H9 (cell line): Measurements from ENCODE around the gene TIAM2. TPM values are rescaled to one million over a fixed set of nuclear protein-coding genes. Genes with fewer than 3 reads are reported as not detected.

ENCODE experiments used
- DNase-seq: peaks from one replicate; pipeline ENCODE4 v3.0.0-alpha.2; 2017
- H2AFZ ChIP-seq: one replicate; pipeline ENCODE4 v1.6.1; 2013; ENCODE audit warnings: mild to moderate bottlenecking, low read length, control low read depth, moderate library complexity
- H2AK5ac ChIP-seq: 2 replicates; pipeline ENCODE4 v1.6.1; 2013; ENCODE audit warnings: low read length, control low read depth, mixed read lengths; ENCODE audit not compliant: insufficient read length
- H2BK120ac ChIP-seq: one replicate; pipeline ENCODE4 v1.6.1; 2013; ENCODE audit warnings: low read depth, mild to moderate bottlenecking, low read length, control low read depth, inconsistent platforms; ENCODE audit not compliant: poor library complexity, severe bottlenecking
- H2BK12ac ChIP-seq: 2 replicates; pipeline ENCODE4 v1.6.1; 2013; ENCODE audit warnings: low read length, control low read depth, mixed read lengths, low read depth; ENCODE audit not compliant: insufficient read length
- H2BK15ac ChIP-seq: 2 replicates; pipeline ENCODE4 v1.6.1; 2013; ENCODE audit warnings: low read depth, low read length, control low read depth
- H2BK20ac ChIP-seq: one replicate; pipeline ENCODE4 v1.6.1; 2013; ENCODE audit warnings: low read depth, mild to moderate bottlenecking, low read length, control low read depth, inconsistent platforms; ENCODE audit not compliant: poor library complexity, severe bottlenecking
- H2BK5ac ChIP-seq: 2 replicates; pipeline ENCODE4 v1.6.1; 2013; ENCODE audit warnings: low read length, control low read depth, mixed read lengths; ENCODE audit not compliant: insufficient read length
- H3K14ac ChIP-seq: 2 replicates; pipeline ENCODE4 v1.6.1; 2013; ENCODE audit warnings: low read length, control low read depth; ENCODE audit not compliant: insufficient read depth
- H3K18ac ChIP-seq: 2 replicates; pipeline ENCODE4 v1.6.1; 2013; ENCODE audit warnings: low read depth, mild to moderate bottlenecking, mixed read lengths, low read length, control low read depth; ENCODE audit not compliant: insufficient read length
- H3K23ac ChIP-seq: 2 replicates; pipeline ENCODE4 v1.6.1; 2013; ENCODE audit warnings: low read length, control low read depth, mixed read lengths, low read depth; ENCODE audit not compliant: insufficient read length
- H3K23me2 ChIP-seq: 2 replicates; pipeline ENCODE4 v1.6.1; 2013; ENCODE audit warnings: low read depth, mild to moderate bottlenecking, mixed read lengths, low read length, control low read depth; ENCODE audit not compliant: insufficient read length, poor library complexity, severe bottlenecking
- H3K27ac ChIP-seq: 2 replicates; pipeline ENCODE4 v1.5.1; 2013; ENCODE audit warnings: low read length, control low read depth, mixed read lengths, low read depth; ENCODE audit not compliant: insufficient read length
- H3K27me3 ChIP-seq: 2 replicates; pipeline ENCODE4 v1.6.1; 2013; ENCODE audit warnings: low read length, control low read depth, inconsistent platforms; ENCODE audit not compliant: insufficient read depth
- H3K4ac ChIP-seq: 2 replicates; pipeline ENCODE4 v1.6.1; 2013; ENCODE audit warnings: low read depth, mild to moderate bottlenecking, control low read depth, inconsistent platforms, low read length, moderate library complexity
- H3K4me1 ChIP-seq: 2 replicates; pipeline ENCODE4 v1.6.1; 2013; ENCODE audit warnings: low read length, control low read depth, inconsistent platforms; ENCODE audit not compliant: insufficient read depth
- H3K4me2 ChIP-seq: 2 replicates; pipeline ENCODE4 v1.6.1; 2013; ENCODE audit warnings: low read length, control low read depth, mixed read lengths; ENCODE audit not compliant: insufficient read length, insufficient read depth
- H3K56ac ChIP-seq: 2 replicates; pipeline ENCODE4 v1.6.1; 2013; ENCODE audit warnings: low read depth, mild to moderate bottlenecking, mixed read lengths, low read length, control low read depth; ENCODE audit not compliant: insufficient read length
- H3K79me1 ChIP-seq: 2 replicates; pipeline ENCODE4 v1.6.1; 2013; ENCODE audit warnings: low read depth, mild to moderate bottlenecking, moderate library complexity, low read length, control low read depth, inconsistent platforms; ENCODE audit not compliant: insufficient read depth, poor library complexity, severe bottlenecking
- H3K79me2 ChIP-seq: 2 replicates; pipeline ENCODE4 v1.6.1; 2013; ENCODE audit warnings: low read length, control low read depth, inconsistent platforms; ENCODE audit not compliant: insufficient read depth
- H3K9ac ChIP-seq: 2 replicates; pipeline ENCODE4 v1.6.1; 2013; ENCODE audit warnings: low read length, control low read depth, mixed read lengths; ENCODE audit not compliant: insufficient read length; ENCODE audit errors: extremely low read depth
- H3K9me3 ChIP-seq: one replicate; pipeline ENCODE4 v1.6.1; 2013; ENCODE audit warnings: low read depth, low read length, inconsistent platforms; ENCODE audit not compliant: control insufficient read depth
- H3T11ph ChIP-seq: one replicate; pipeline ENCODE4 v1.6.1; 2013; ENCODE audit warnings: mild to moderate bottlenecking, low read length, control low read depth, inconsistent platforms
- H4K20me1 ChIP-seq: one replicate; pipeline ENCODE4 v1.6.1; 2013; ENCODE audit not compliant: control insufficient read depth, insufficient read length, insufficient read depth
- H4K5ac ChIP-seq: 2 replicates; pipeline ENCODE4 v1.6.1; 2013; ENCODE audit warnings: low read depth, mild to moderate bottlenecking, mixed read lengths, low read length, control low read depth; ENCODE audit not compliant: insufficient read length
- H4K8ac ChIP-seq: replicated peaks from 2 replicates; pipeline ENCODE4 v1.6.1; 2013; ENCODE audit warnings: low read length, control low read depth, mixed read lengths, low read depth; ENCODE audit not compliant: insufficient read length
- H4K91ac ChIP-seq: 2 replicates; pipeline ENCODE4 v1.6.1; 2013; ENCODE audit warnings: low read depth, mild to moderate bottlenecking, moderate library complexity, mixed read lengths, low read length, control low read depth; ENCODE audit not compliant: insufficient read length
- H3K27ac Mint-ChIP-seq, 3 experiments: 2 replicates in 2 of 3; 3 replicates in 1 of 3; pipeline ENCODE4 v1.8.0; 2020 to 2021; ENCODE audit warnings: mixed read lengths in 3 of 3, mild to moderate bottlenecking in 1 of 3, moderate library complexity in 1 of 3
- H3K27me3 Mint-ChIP-seq: 2 replicates; pipeline ENCODE4 v1.8.0; 2021; ENCODE audit warnings: low read depth, mild to moderate bottlenecking, moderate library complexity, mixed read lengths
- H3K36me3 Mint-ChIP-seq, 3 experiments: 2 replicates in 2 of 3; 3 replicates in 1 of 3; pipeline ENCODE4 v1.8.0; 2020 to 2021; ENCODE audit warnings: low read depth in 3 of 3, mixed read lengths in 3 of 3; ENCODE audit not compliant: insufficient read depth in 1 of 3
- H3K4me1 Mint-ChIP-seq, 2 experiments: 2 replicates each; pipeline ENCODE4 v1.8.0; 2020; ENCODE audit warnings: mixed read lengths in 2 of 2
- H3K4me3 Mint-ChIP-seq, 2 experiments: 2 replicates in 1 of 2; 3 replicates in 1 of 2; pipeline ENCODE4 v1.8.0; 2020 to 2021; ENCODE audit warnings: mild to moderate bottlenecking in 2 of 2, mixed read lengths in 2 of 2, moderate library complexity in 1 of 2
- H3K9me3 Mint-ChIP-seq, 2 experiments: 2 replicates in 1 of 2; 3 replicates in 1 of 2; pipeline ENCODE4 v1.8.0; 2020; ENCODE audit warnings: mild to moderate bottlenecking in 2 of 2, mixed read lengths in 2 of 2, moderate library complexity in 1 of 2
- CTCF ChIP-seq: fragments of 200-600 bp; sonication (generic); conservative IDR thresholded peaks from 3 replicates; pipeline ENCODE4 v1.8.0; 2021; ENCODE audit warnings: antibody characterized with exemption, mild to moderate bottlenecking
- WGBS: extraction: QIAGEN DNeasy Blood & Tissue Kit; methylation state at CpG from one replicate; pipeline ENCODE4 v1.1.7; 2013; ENCODE audit warnings: missing lambda C conversion rate, low lambda C conversion rate, mixed read lengths; ENCODE audit not compliant: insufficient read length; ENCODE audit errors: extremely low coverage; 5-methylcytosine and 5-hydroxymethylcytosine counted together
- total RNA-seq: library from RNA; stranded (reverse); gene quantifications from 2 replicates; pipeline ENCODE4 v1.2.1, GENCODE V29; 2021

Gene TIAM2
- total RNA-seq, 1 experiment from 2014 or later, result 6.3 TPM

- H2BK20ac ChIP-seq, result no peak overlapping the region
- H3K14ac ChIP-seq, result no peak overlapping the region; the same call in 1 of the 2 replicates
- H2BK5ac ChIP-seq, result no peak overlapping the region
- no peaks in the 10 kb centered on the region for H3K9me3 ChIP-seq
- no peak overlapping the region for H4K91ac ChIP-seq
- Mint-ChIP-seq H3K36me3 (peaks cover 2 to 5% (median 4%) of the 10 kb centered on the region in 3 experiments; a peak in 4 of 7 replicates), H3K4me3 (no peak overlapping the region), H3K9me3 (no peaks in the 10 kb centered on the region), H3K4me1 (peaks cover 23 to 28% of the 10 kb centered on the region in 2 experiments), H3K27me3 (no peaks in the 10 kb centered on the region; the same call in 1 of the 2 replicates), H3K27ac (peak overlapping the region in 2 of 3 experiments; percentile 55 to 90; a peak in 1 of 7 replicates)
- no peak for TF ChIP-seq CTCF
- H4K20me1 ChIP-seq, result no peaks in the 10 kb centered on the region
- no peak overlapping the region for H4K8ac ChIP-seq
- H3T11ph ChIP-seq, result no peak overlapping the region
- H3K4me1 ChIP-seq, result peaks cover 5% of the 10 kb centered on the region; the same call in 1 of the 2 replicates
- no peak overlapping the region for H3K23ac ChIP-seq
- H3K23me2 ChIP-seq, result no peaks in the 10 kb centered on the region
- no peak overlapping the region for H2BK12ac ChIP-seq
- H2BK120ac ChIP-seq, result no peak overlapping the region
- no CpG with 5 or more reads among the region's 13 CpGs for WGBS
- no peak overlapping the region for H3K27ac ChIP-seq
- H2AK5ac ChIP-seq, result no peak overlapping the region
- no peaks in the 10 kb centered on the region for H3K79me2 ChIP-seq
- no peak overlapping the region for H3K4ac ChIP-seq
- H3K79me1 ChIP-seq, result no peaks in the 10 kb centered on the region
- H4K5ac ChIP-seq, result no peak overlapping the region
- no peak overlapping the region for H3K9ac ChIP-seq
- H2BK15ac ChIP-seq, result 0 out of 2 replicates have a peak overlapping the region, but pooled peaks have one; percentile 52
- H3K56ac ChIP-seq, result no peak overlapping the region
- DNase-seq, result no peak
- no peak overlapping the region for H2AFZ ChIP-seq
- no peak overlapping the region for H3K4me2 ChIP-seq
- no peaks in the 10 kb centered on the region for H3K27me3 ChIP-seq
- H3K18ac ChIP-seq, result no peak overlapping the region
Measured at GRCh38 chr6:155187994-155188706, 193.0 kb downstream of the TIAM2 start.
